Effector memory CD4-positive, alpha-beta T cell (primary cell): Measurements from ENCODE around the gene DVL3.

Experiments
- DNase-seq, 3 donors: peaks; one replicate each; pipeline ENCODE4 v3.0.0-alpha.2; 2020
- H3K27ac ChIP-seq: 2 replicates; pipeline ENCODE4 v1.7.0; 2013; ENCODE audit warnings: mild to moderate bottlenecking, low read length, moderate library complexity; ENCODE audit not compliant: insufficient read depth, poor library complexity, severe bottlenecking
- H3K27me3 ChIP-seq: replicated peaks from 2 replicates; pipeline ENCODE4 v1.7.0; 2013; ENCODE audit warnings: mild to moderate bottlenecking, low read length; ENCODE audit not compliant: insufficient read depth, control insufficient read depth, poor library complexity, severe bottlenecking
- H3K36me3 ChIP-seq: 2 replicates; pipeline ENCODE4 v1.7.0; 2013; ENCODE audit warnings: mild to moderate bottlenecking, low read length, moderate library complexity; ENCODE audit not compliant: control insufficient read depth, insufficient read depth
- H3K4me1 ChIP-seq: 2 replicates; pipeline ENCODE4 v1.7.0; 2013; ENCODE audit warnings: low read length, mild to moderate bottlenecking; ENCODE audit not compliant: control insufficient read depth, insufficient read depth, poor library complexity, severe bottlenecking
- H3K4me3 ChIP-seq: 2 replicates; pipeline ENCODE4 v1.7.0; 2013; ENCODE audit warnings: low read length, low read depth, mild to moderate bottlenecking; ENCODE audit not compliant: insufficient read depth, poor library complexity, severe bottlenecking
- H3K9me3 ChIP-seq: 2 replicates; pipeline ENCODE4 v1.7.0; 2013; ENCODE audit warnings: mild to moderate bottlenecking, low read length, moderate library complexity; ENCODE audit not compliant: control insufficient read depth

The DVL3 gene

GRCh38 chr3:184135149-184135910 lies 19.8 kb upstream of the DVL3 start, which contains the start of gene EIF2B5:
TSS of gene EIF2B5 (plus strand) at chr3:184135358. CDS start at chr3:184135386, 28 bp downstream.
- H3K4me1 ChIP-seq: peaks cover 17% of the 10 kb centered on the region
- peak; percentile 79 to 81 (median 81) for DNase-seq
- peak within 1 kb of the TSS; percentile 96 for H3K4me3 ChIP-seq
- peaks cover 13% of the 10 kb centered on the region for H3K36me3 ChIP-seq
- H3K9me3 ChIP-seq: no peaks in the 10 kb centered on the region
- H3K27ac ChIP-seq: peak within 1 kb of the TSS; percentile 75
- no peaks in the 10 kb centered on the region for H3K27me3 ChIP-seq

- H3K9me3 ChIP-seq: no peaks in the 10 kb centered on the region
- H3K4me1 ChIP-seq: peaks cover 17% of the 10 kb centered on the region
- peak overlapping the region; percentile 75 for H3K27ac ChIP-seq
- H3K36me3 ChIP-seq: peaks cover 19% of the 10 kb centered on the region
- no peaks in the 10 kb centered on the region for H3K27me3 ChIP-seq
- H3K4me3 ChIP-seq: peak overlapping the region; percentile 96
- DNase-seq: no peak
Observed at GRCh38 chr3:184135911-184136260, 19.3 kb upstream of the DVL3 start.

- peaks cover 9% of the 10 kb centered on the region for H3K4me1 ChIP-seq
- no peaks in the 10 kb centered on the region for H3K9me3 ChIP-seq
- peaks cover 65% of the 10 kb centered on the region for H3K36me3 ChIP-seq
- no peak overlapping the region for H3K4me3 ChIP-seq
- no peaks in the 10 kb centered on the region for H3K27me3 ChIP-seq
- no peak overlapping the region for H3K27ac ChIP-seq
- DNase-seq: no peak
Observed at GRCh38 chr3:184140436-184140835, 14.7 kb upstream of the DVL3 start.

- Histone ChIP-seq H3K36me3 (peaks cover 70% of the 10 kb centered on the region), H3K27ac (no peak overlapping the region), H3K4me3 (no peak overlapping the region), H3K9me3 (no peaks in the 10 kb centered on the region), H3K4me1 (no peaks in the 10 kb centered on the region), H3K27me3 (no peaks in the 10 kb centered on the region)
- DNase-seq: no peak
Observed at GRCh38 chr3:184142199-184142598, 13.0 kb upstream of the DVL3 start.

- no peak overlapping the region for H3K4me3 ChIP-seq
- no peaks in the 10 kb centered on the region for H3K4me1 ChIP-seq
- no peak for DNase-seq
- H3K36me3 ChIP-seq: peaks cover 64% of the 10 kb centered on the region
- no peaks in the 10 kb centered on the region for H3K27me3 ChIP-seq
- no peak overlapping the region for H3K27ac ChIP-seq
- H3K9me3 ChIP-seq: no peaks in the 10 kb centered on the region
Observed at GRCh38 chr3:184143327-184143726, 11.8 kb upstream of the DVL3 start.

- Histone ChIP-seq H3K4me3 (no peak overlapping the region), H3K27ac (no peak overlapping the region), H3K9me3 (no peaks in the 10 kb centered on the region), H3K36me3 (peaks cover 62% of the 10 kb centered on the region), H3K4me1 (no peaks in the 10 kb centered on the region), H3K27me3 (no peaks in the 10 kb centered on the region)
- DNase-seq: no peak
Observed at GRCh38 chr3:184144505-184144904, 10.7 kb upstream of the DVL3 start.

- peak in 1 of 3 donors; percentile 8 for DNase-seq
- H3K9me3 ChIP-seq: no peaks in the 10 kb centered on the region
- no peaks in the 10 kb centered on the region for H3K27me3 ChIP-seq
- no peaks in the 10 kb centered on the region for H3K4me1 ChIP-seq
- H3K4me3 ChIP-seq: no peak overlapping the region
- no peak overlapping the region for H3K27ac ChIP-seq
- peaks cover 58% of the 10 kb centered on the region for H3K36me3 ChIP-seq
Observed at GRCh38 chr3:184145111-184145524, 10.1 kb upstream of the DVL3 start.

- no peak for DNase-seq
- Histone ChIP-seq H3K36me3 (peaks cover 52% of the 10 kb centered on the region), H3K4me1 (no peaks in the 10 kb centered on the region), H3K27ac (no peak overlapping the region), H3K9me3 (no peaks in the 10 kb centered on the region), H3K4me3 (no peak overlapping the region), H3K27me3 (no peaks in the 10 kb centered on the region)
Observed at GRCh38 chr3:184145751-184146270, 9.4 kb upstream of the DVL3 start.

GRCh38 chr3:184148076-184148475 lies 7.1 kb upstream of the DVL3 start:
- Histone ChIP-seq H3K4me3 (no peak overlapping the region), H3K4me1 (no peaks in the 10 kb centered on the region), H3K36me3 (peaks cover 29% of the 10 kb centered on the region), H3K9me3 (no peaks in the 10 kb centered on the region), H3K27ac (no peak overlapping the region), H3K27me3 (no peaks in the 10 kb centered on the region)
- DNase-seq: no peak

GRCh38 chr3:184149123-184149522 lies 6.1 kb upstream of the DVL3 start:
- H3K9me3 ChIP-seq: no peaks in the 10 kb centered on the region
- DNase-seq: no peak
- no peak overlapping the region for H3K4me3 ChIP-seq
- no peaks in the 10 kb centered on the region for H3K27me3 ChIP-seq
- H3K36me3 ChIP-seq: peaks cover 18% of the 10 kb centered on the region
- H3K4me1 ChIP-seq: no peaks in the 10 kb centered on the region
- H3K27ac ChIP-seq: no peak overlapping the region
